WTC11 (cell line): ENCODE measurements around the gene RPTOR. TPM values are rescaled to one million over a fixed set of nuclear protein-coding genes. Genes with fewer than 3 reads are reported as not detected.

Source experiments
- ATAC-seq: fragments of 200-7000 bp; cut with Tn5 transposase; 2 replicates; pipeline ENCODE4 v1.10.0; 2021; ENCODE audit warnings: mild to moderate bottlenecking, moderate library complexity
- CTCF ChIA-PET: fragments of 300-600 bp; sonication (Branson Sonifier 250); formaldehyde crosslinking; loops from one replicate; lab custom pipeline; 2021; ENCODE audit warnings: antibody characterized with exemption; lab: Charles Lee
- POLR2A ChIA-PET: fragments of 350-600 bp; sonication (Branson Sonifier 250); formaldehyde crosslinking; loops from one replicate; lab custom pipeline; 2021; ENCODE audit warnings: antibody characterized with exemption; lab: Charles Lee
- DNase-seq: peaks from one replicate; pipeline ENCODE4 v3.0.0; 2021; ENCODE audit warnings: low spot score
- H3K27ac Mint-ChIP-seq: 2 replicates; pipeline ENCODE4 v1.8.0; 2021; ENCODE audit warnings: mixed read lengths
- H3K27me3 Mint-ChIP-seq: 2 replicates; pipeline ENCODE4 v1.8.0; 2021; ENCODE audit warnings: low read depth, mild to moderate bottlenecking, moderate library complexity, mixed read lengths
- H3K36me3 Mint-ChIP-seq: 2 replicates; pipeline ENCODE4 v1.8.0; 2021; ENCODE audit warnings: mixed read lengths
- H3K4me1 Mint-ChIP-seq: 2 replicates; pipeline ENCODE4 v1.8.0; 2022; ENCODE audit warnings: mixed read lengths
- H3K4me3 Mint-ChIP-seq: 2 replicates; pipeline ENCODE4 v1.8.0; 2021; ENCODE audit warnings: mild to moderate bottlenecking, moderate library complexity, mixed read lengths
- H3K9me3 Mint-ChIP-seq: 2 replicates; pipeline ENCODE4 v1.8.0; 2021; ENCODE audit warnings: mixed read lengths
- ATF1 ChIP-seq: sonication (generic); formaldehyde crosslinking; IDR thresholded peaks from 2 replicates; pipeline ENCODE4 v1.8.1; 2023; ENCODE audit warnings: mild to moderate bottlenecking, moderate library complexity, missing genetic modification reagents
- ATF3 ChIP-seq: sonication (generic); formaldehyde crosslinking; conservative IDR thresholded peaks from 2 replicates; pipeline ENCODE4 v1.8.1; 2022; ENCODE audit warnings: mild to moderate bottlenecking, missing genetic modification reagents
- E2F4 ChIP-seq: sonication (generic); formaldehyde crosslinking; IDR thresholded peaks from 2 replicates; pipeline ENCODE4 v1.8.1; 2022; ENCODE audit warnings: low read depth, mild to moderate bottlenecking, moderate library complexity, missing genetic modification reagents, borderline replicate concordance
- FOXP1 ChIP-seq: sonication (generic); formaldehyde crosslinking; IDR thresholded peaks from 2 replicates; pipeline ENCODE4 v1.8.0; 2022; ENCODE audit warnings: missing genetic modification reagents, mild to moderate bottlenecking, moderate library complexity, borderline replicate concordance
- KAT7 ChIP-seq: sonication (generic); formaldehyde crosslinking; IDR thresholded peaks from 2 replicates; pipeline ENCODE4 v1.8.1; 2023; ENCODE audit warnings: missing genetic modification reagents, mild to moderate bottlenecking, borderline replicate concordance
- MAX ChIP-seq: sonication (generic); formaldehyde crosslinking; IDR thresholded peaks from 2 replicates; pipeline ENCODE4 v1.8.0; 2022; ENCODE audit warnings: mild to moderate bottlenecking, missing genetic modification reagents
- MYBL2 ChIP-seq: sonication (generic); formaldehyde crosslinking; IDR thresholded peaks from 2 replicates; pipeline ENCODE4 v1.8.1; 2023; ENCODE audit warnings: mild to moderate bottlenecking, moderate library complexity, missing genetic modification reagents
- PREB ChIP-seq: sonication (generic); formaldehyde crosslinking; IDR thresholded peaks from 2 replicates; pipeline ENCODE4 v1.8.1; 2022; ENCODE audit warnings: mild to moderate bottlenecking, missing genetic modification reagents, moderate library complexity, borderline replicate concordance
- SMAD4 ChIP-seq: sonication (generic); formaldehyde crosslinking; IDR thresholded peaks from 2 replicates; pipeline ENCODE4 v1.8.0; 2022; ENCODE audit warnings: mild to moderate bottlenecking, missing genetic modification reagents
- USF2 ChIP-seq: sonication (generic); formaldehyde crosslinking; IDR thresholded peaks from 2 replicates; pipeline ENCODE4 v1.8.1; 2023; ENCODE audit warnings: mild to moderate bottlenecking, missing genetic modification reagents, moderate library complexity
- ZNF121 ChIP-seq: sonication (generic); formaldehyde crosslinking; IDR thresholded peaks from 2 replicates; pipeline ENCODE4 v1.8.0; 2023; ENCODE audit warnings: missing genetic modification reagents
- ZNF423 ChIP-seq: fragments of 250-450 bp; sonication (Bioruptor Pico); IDR thresholded peaks from 2 replicates; pipeline ENCODE4 v2.1.2; 2022; ENCODE audit warnings: mild to moderate bottlenecking, moderate library complexity
- total RNA-seq: library from RNA; stranded (reverse); gene quantifications from 3 replicates; pipeline ENCODE4 v1.2.3, GENCODE V29; 2021

RPTOR gene
- total RNA-seq, 1 experiment from 2014 or later, result 41.0 TPM

GRCh38 chr17:80799538-80800480 lies 255.2 kb downstream of the RPTOR start:
- ChIA-PET POLR2A (no interaction called here), CTCF (interaction anchor here (0.8 kb wide), 1 partner anchor 100 kb away, joined by 3 read pairs; no protein-coding TSS in a partner anchor)
- peak overlapping the region; percentile 23; the same call in 1 of the 2 replicates for H3K27ac Mint-ChIP-seq
- peaks cover 7% of the 10 kb centered on the region for H3K36me3 Mint-ChIP-seq
- H3K4me3 Mint-ChIP-seq, result no peak overlapping the region
- no peaks in the 10 kb centered on the region; the same call in 1 of the 2 replicates for H3K27me3 Mint-ChIP-seq
- H3K9me3 Mint-ChIP-seq, result peaks cover 5% of the 10 kb centered on the region; the same call in 1 of the 2 replicates
- H3K4me1 Mint-ChIP-seq, result peaks cover 6% of the 10 kb centered on the region; the same call in 1 of the 2 replicates
- TF ChIP-seq KAT7 (no peak), USF2 (peak; percentile 50; the same call in 1 of the 2 replicates)
- TF ChIP-seq, all 79 proteins: peak for 1
- no peak for DNase-seq
- no peak for ATAC-seq

- DNase-seq, result no peak
- POLR2A ChIA-PET, result no interaction called here
- no peak for TF ChIP-seq ZNF121 (CRISPR knock-in tag)
- H3K36me3 Mint-ChIP-seq, result peaks cover 9% of the 10 kb centered on the region
- H3K27me3 Mint-ChIP-seq, result no peaks in the 10 kb centered on the region; the same call in 1 of the 2 replicates
- H3K4me3 Mint-ChIP-seq, result no peak overlapping the region
- H3K9me3 Mint-ChIP-seq, result peaks cover 8% of the 10 kb centered on the region
- no peak overlapping the region; the same call in 1 of the 2 replicates for H3K27ac Mint-ChIP-seq
- ATAC-seq, result no peak
- H3K4me1 Mint-ChIP-seq, result peaks cover 12% of the 10 kb centered on the region
- CTCF ChIA-PET, result interaction anchor here (0.6 to 0.9 kb wide), 3 partner anchors 45 to 596 kb away, joined by 3 read pairs; no protein-coding TSS in a partner anchor
Measured at GRCh38 chr17:80800481-80801391, 256.1 kb downstream of the RPTOR start.

GRCh38 chr17:80802626-80803450 lies 258.2 kb downstream of the RPTOR start:
- Mint-ChIP-seq H3K27ac (peak overlapping the region; percentile 71; the same call in 1 of the 2 replicates), H3K27me3 (no peaks in the 10 kb centered on the region; the same call in 1 of the 2 replicates), H3K4me1 (peaks cover 17% of the 10 kb centered on the region), H3K4me3 (no peak overlapping the region), H3K36me3 (peaks cover 21% of the 10 kb centered on the region), H3K9me3 (peaks cover 21% of the 10 kb centered on the region)
- ChIA-PET CTCF (interaction anchor here (0.6 to 1.1 kb wide), 2 partner anchors 96 to 128 kb away, joined by 3 to 4 read pairs; no protein-coding TSS in a partner anchor), POLR2A (no interaction called here)
- no peak for DNase-seq
- no peak for ATAC-seq
- no peak for TF ChIP-seq MYBL2 (CRISPR knock-in tag)

- H3K4me1 Mint-ChIP-seq, result peaks cover 17% of the 10 kb centered on the region
- CTCF ChIA-PET, result interaction anchor here (1.7 kb wide), 1 partner anchor 95 kb away, joined by 9 read pairs; no protein-coding TSS in a partner anchor
- H3K27ac Mint-ChIP-seq, result peak overlapping the region; percentile 71
- H3K36me3 Mint-ChIP-seq, result peaks cover 26% of the 10 kb centered on the region
- no peak for TF ChIP-seq ATF1 (CRISPR knock-in tag)
- no peak for TF ChIP-seq ZNF423 (CRISPR knock-in tag)
- no peak for TF ChIP-seq PREB (CRISPR knock-in tag)
- no peak for TF ChIP-seq ATF3 (CRISPR knock-in tag)
- TF ChIP-seq MAX (CRISPR knock-in tag), result no peak
- no peak for TF ChIP-seq FOXP1
- TF ChIP-seq SMAD4 (CRISPR knock-in tag), result no peak
- TF ChIP-seq E2F4 (CRISPR knock-in tag), result no peak
- TF ChIP-seq, all 79 proteins: peak for 0
- DNase-seq (no peak), ATAC-seq (no peak)
- H3K9me3 Mint-ChIP-seq, result peaks cover 21% of the 10 kb centered on the region
- POLR2A ChIA-PET, result no interaction called here
- H3K27me3 Mint-ChIP-seq, result no peaks in the 10 kb centered on the region; the same call in 1 of the 2 replicates
- no peak overlapping the region for H3K4me3 Mint-ChIP-seq
Measured at GRCh38 chr17:80803451-80804428, 259.1 kb downstream of the RPTOR start.
